ENCODE data around the gene ARID3C.

DNA sequence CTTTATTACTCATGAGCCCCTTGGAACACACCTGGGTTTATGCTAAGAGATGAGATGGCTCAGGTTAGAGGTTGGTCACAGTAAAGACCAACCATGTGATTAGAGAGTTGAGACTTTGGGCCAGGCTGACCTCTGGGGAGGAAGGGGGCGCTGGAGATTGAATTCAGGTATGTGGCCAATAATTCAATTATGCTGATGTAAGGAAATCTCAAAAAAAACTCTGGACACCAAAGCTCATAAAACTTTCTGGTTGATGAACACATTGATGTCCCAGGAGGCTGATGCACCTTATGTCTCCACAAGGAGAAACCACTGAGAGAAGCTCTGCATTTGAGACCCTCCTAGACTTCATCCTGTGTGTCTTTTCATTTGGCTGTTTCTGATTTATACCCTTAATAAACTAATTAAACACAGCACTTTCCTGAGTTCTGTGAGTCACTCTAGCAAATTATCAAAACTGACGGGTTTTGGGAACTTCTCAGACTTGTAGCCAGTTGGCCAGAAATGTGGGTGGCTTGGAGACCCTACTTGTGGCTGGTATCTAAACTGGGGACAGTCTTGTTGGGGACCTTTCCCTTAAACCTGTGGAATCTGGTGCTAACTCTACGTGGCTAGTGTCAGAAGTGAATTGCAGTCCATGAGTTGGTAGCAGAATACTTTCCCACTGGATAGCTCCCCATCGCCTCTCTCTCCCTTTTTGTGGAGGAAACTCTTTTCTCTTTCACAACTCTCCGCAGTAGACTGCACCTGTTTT is 41.1 kb upstream of the ARID3C start:
- TF ChIP-seq EZH2phosphoT487 (IDR thresholded peaks at IDR 0.05; ENCODE audit: insufficient read depth, low read depth) = no peak
- TF ChIP-seq EZH2 (IDR thresholded peaks at IDR 0.05; ENCODE audit: insufficient read depth, poor library complexity, severe bottlenecking) = no peak
